ENCODE data around the gene ATG14. TPM values are rescaled to one million over a fixed set of nuclear protein-coding genes. Genes with fewer than 3 reads are reported as not detected.

Gene ATG14
- total RNA-seq, 2 donors from 2014 or later, result 12.5 to 21.9 TPM

DNA sequence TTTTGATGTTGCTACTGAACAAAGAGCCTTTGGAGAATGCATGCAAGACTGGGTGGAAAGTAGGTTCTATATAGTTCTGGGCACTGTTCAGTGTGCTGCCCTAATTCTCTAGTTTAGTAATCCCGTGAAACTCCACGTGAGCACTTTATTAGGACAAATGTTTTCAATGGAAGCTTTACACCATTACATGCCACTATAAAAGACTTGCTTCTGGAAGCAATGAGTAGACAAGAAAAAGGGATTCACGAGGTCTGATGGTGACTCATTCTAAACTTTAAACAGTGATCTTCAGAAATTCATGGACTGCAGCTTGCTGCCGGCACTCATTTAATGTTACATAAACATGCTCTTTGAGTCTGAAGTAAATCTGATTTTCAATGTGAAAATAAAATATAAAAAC, 22.3 kb downstream of the ATG14 start:
- no peaks in the 10 kb centered on the region for H3K4me1 ChIP-seq (replicated peaks)
- no peak for DNase-seq (ENCODE audit: low spot score)
- intact Hi-C loops (cut with DNase I), result no loop called here
- H3K9me3 ChIP-seq, result no peaks in the 10 kb centered on the region
- H3K27me3 ChIP-seq (replicated peaks; ENCODE audit: insufficient read depth), result no peaks in the 10 kb centered on the region
- no peak overlapping the region for H3K27ac ChIP-seq
- H3K4me3 ChIP-seq, result no peak overlapping the region
- H3K36me3 ChIP-seq, result no peaks in the 10 kb centered on the region
- WGBS, result 60% methylated on average over 4 of the region's 4 CpGs
- TF ChIP-seq, protein P1, sequence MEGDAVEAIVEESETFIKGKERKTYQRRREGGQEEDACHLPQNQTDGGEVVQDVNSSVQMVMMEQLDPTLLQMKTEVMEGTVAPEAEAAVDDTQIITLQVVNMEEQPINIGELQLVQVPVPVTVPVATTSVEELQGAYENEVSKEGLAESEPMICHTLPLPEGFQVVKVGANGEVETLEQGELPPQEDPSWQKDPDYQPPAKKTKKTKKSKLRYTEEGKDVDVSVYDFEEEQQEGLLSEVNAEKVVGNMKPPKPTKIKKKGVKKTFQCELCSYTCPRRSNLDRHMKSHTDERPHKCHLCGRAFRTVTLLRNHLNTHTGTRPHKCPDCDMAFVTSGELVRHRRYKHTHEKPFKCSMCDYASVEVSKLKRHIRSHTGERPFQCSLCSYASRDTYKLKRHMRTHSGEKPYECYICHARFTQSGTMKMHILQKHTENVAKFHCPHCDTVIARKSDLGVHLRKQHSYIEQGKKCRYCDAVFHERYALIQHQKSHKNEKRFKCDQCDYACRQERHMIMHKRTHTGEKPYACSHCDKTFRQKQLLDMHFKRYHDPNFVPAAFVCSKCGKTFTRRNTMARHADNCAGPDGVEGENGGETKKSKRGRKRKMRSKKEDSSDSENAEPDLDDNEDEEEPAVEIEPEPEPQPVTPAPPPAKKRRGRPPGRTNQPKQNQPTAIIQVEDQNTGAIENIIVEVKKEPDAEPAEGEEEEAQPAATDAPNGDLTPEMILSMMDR (IDR thresholded peaks at IDR 0.05), result no peak
- TF ChIP-seq POLR2A (IDR thresholded peaks at IDR 0.05), result no peak
- no peak for TF ChIP-seq POLR2AphosphoS5 (IDR thresholded peaks at IDR 0.05)

DNA sequence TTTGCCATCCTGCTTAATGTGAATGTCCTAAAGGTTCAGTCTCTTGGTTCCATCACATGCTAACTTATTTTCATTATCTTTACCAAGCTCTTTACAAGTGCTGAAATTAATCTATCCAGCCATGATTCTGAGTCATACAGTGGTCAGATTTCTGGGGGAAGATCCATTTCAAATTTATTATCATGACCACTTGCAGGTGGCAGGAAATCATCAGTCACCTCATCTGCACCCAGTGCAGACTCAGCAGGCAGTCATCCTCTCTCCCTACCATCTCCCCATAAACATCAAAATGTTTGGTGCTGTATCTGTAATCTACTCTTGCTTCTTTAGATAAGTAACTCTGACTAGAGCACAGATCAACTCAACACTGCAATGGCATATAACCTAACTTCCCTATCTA, 23.5 kb downstream of the ATG14 start:
- Histone ChIP-seq H3K36me3 (no peaks in the 10 kb centered on the region), H3K27ac (no peak overlapping the region), H3K4me1 (replicated peaks) (no peaks in the 10 kb centered on the region), H3K27me3 (replicated peaks; ENCODE audit: insufficient read depth) (no peaks in the 10 kb centered on the region), H3K9me3 (no peaks in the 10 kb centered on the region), H3K4me3 (no peak overlapping the region)
- TF ChIP-seq POLR2AphosphoS5 (IDR thresholded peaks at IDR 0.05), result no peak
- no peak for TF ChIP-seq POLR2A (IDR thresholded peaks at IDR 0.05)
- DNase-seq (ENCODE audit: low spot score), result no peak
- intact Hi-C loops (cut with DNase I), result no loop called here

DNA sequence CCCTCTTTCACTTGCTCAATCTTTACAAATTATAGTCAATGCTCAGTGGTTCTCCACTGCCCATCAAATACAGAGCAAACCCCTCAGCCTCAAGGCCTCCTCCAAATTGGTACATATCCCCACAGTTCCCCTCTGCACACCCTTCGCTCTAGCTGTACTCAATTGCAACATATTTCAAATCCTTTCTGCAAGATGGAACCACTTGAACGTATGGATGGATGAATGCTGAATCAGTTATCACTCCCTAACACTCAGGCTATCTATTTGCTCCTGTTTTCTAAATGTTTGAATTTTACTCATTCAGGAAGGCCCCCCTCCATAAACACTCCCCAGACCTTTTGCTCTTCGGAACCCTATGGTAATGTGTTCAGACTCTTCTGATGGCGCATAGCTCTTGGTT, 24.5 kb downstream of the ATG14 start:
- no peak for DNase-seq (ENCODE audit: low spot score)
- H3K36me3 ChIP-seq, result no peaks in the 10 kb centered on the region
- H3K27ac ChIP-seq, result no peak overlapping the region
- 96% methylated on average over 4 of the region's 4 CpGs for WGBS
- no peak overlapping the region for H3K4me3 ChIP-seq
- H3K27me3 ChIP-seq (replicated peaks; ENCODE audit: insufficient read depth), result no peaks in the 10 kb centered on the region
- intact Hi-C loops (cut with DNase I), result no loop called here
- TF ChIP-seq POLR2A (IDR thresholded peaks at IDR 0.05) (no peak), POLR2AphosphoS5 (IDR thresholded peaks at IDR 0.05) (no peak)
- TF ChIP-seq, protein P1 (IDR thresholded peaks at IDR 0.05), result no peak
- H3K4me1 ChIP-seq (replicated peaks), result no peaks in the 10 kb centered on the region
- no peaks in the 10 kb centered on the region for H3K9me3 ChIP-seq

DNA sequence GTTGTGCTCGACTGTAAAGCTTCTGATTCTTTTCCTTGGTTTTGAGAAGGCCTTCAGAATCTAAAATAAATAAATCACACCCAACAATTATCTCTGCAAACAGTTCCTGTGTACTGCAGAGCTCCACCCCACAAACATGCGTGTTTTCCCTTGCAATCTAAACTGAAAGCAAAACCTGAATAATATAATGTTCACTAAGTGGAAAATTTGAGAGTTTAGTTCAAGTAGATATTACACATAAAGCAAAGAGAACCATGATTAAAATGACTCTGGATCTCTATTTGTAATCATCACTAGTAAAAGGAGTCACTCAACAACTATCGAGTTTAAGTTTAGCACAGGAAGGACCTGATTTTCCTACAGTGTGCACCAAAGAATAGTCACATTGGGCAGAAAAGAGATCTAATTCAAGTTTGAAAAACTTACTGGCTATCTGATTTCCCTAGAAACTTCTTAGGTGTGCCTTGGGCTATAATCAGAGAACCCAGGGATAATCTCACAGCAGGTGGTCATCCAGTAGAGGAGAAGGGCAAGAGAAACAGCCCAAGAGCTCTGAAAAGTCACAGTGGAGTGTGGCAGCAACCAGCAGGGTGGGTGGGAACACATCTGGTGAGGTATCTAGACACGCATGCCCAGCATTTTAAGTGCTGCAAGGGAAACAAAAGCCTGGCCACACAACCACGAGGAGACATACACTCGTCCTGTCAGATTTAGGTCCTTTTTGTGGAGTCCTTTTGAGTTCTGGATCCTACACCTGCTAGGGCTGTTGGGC, 25.4 kb downstream of the ATG14 start:
- TF ChIP-seq, protein P1 (IDR thresholded peaks at IDR 0.05), result no peak
- TF ChIP-seq POLR2A (IDR thresholded peaks at IDR 0.05) (no peak), POLR2AphosphoS5 (IDR thresholded peaks at IDR 0.05) (no peak)
- H3K27me3 ChIP-seq (replicated peaks; ENCODE audit: insufficient read depth), result no peaks in the 10 kb centered on the region
- intact Hi-C loops (cut with DNase I), result no loop called here
- no peak for DNase-seq (ENCODE audit: low spot score)
- no peak overlapping the region for H3K27ac ChIP-seq
- no peaks in the 10 kb centered on the region for H3K4me1 ChIP-seq (replicated peaks)
- H3K4me3 ChIP-seq, result no peak overlapping the region
- no peaks in the 10 kb centered on the region for H3K9me3 ChIP-seq
- H3K36me3 ChIP-seq, result no peaks in the 10 kb centered on the region
- 81% methylated on average over 6 of the region's 6 CpGs for WGBS

DNA sequence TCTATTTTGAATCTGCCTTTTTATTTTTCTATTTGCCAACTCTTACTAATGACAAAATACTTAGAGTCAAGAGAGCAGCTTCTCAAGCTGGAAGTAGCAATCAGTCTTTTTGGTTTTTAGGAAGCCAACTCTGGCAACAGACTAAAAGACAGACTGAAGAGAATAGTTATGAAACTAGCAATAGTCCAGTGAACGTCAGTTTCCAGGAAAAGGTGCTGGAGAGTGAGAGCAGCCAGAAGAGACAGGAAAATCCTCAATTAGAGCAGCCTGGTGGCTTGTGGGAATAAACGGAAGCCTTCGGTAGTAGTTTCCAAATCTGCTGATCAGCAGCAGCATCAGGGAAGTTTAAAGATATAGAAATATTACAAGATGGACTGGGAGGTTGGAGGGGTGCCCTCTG, 27.1 kb downstream of the ATG14 start:
- WGBS, result 87% methylated on average over 3 of the region's 3 CpGs
- H3K27me3 ChIP-seq (replicated peaks; ENCODE audit: insufficient read depth), result no peaks in the 10 kb centered on the region
- intact Hi-C loops (cut with DNase I), result no loop called here
- DNase-seq (ENCODE audit: low spot score), result no peak
- no peak overlapping the region for H3K27ac ChIP-seq
- no peaks in the 10 kb centered on the region for H3K9me3 ChIP-seq
- H3K4me1 ChIP-seq (replicated peaks), result no peaks in the 10 kb centered on the region
- no peaks in the 10 kb centered on the region for H3K36me3 ChIP-seq
- TF ChIP-seq POLR2AphosphoS5 (IDR thresholded peaks at IDR 0.05), result no peak
- no peak for TF ChIP-seq POLR2A (IDR thresholded peaks at IDR 0.05)
- TF ChIP-seq, protein P1 (IDR thresholded peaks at IDR 0.05), result no peak
- H3K4me3 ChIP-seq, result no peak overlapping the region

Measured in prostate gland (tissue), 2 donors.